ENCODE measurements around the gene FOXP2.

- TF ChIP-seq, protein P1, sequence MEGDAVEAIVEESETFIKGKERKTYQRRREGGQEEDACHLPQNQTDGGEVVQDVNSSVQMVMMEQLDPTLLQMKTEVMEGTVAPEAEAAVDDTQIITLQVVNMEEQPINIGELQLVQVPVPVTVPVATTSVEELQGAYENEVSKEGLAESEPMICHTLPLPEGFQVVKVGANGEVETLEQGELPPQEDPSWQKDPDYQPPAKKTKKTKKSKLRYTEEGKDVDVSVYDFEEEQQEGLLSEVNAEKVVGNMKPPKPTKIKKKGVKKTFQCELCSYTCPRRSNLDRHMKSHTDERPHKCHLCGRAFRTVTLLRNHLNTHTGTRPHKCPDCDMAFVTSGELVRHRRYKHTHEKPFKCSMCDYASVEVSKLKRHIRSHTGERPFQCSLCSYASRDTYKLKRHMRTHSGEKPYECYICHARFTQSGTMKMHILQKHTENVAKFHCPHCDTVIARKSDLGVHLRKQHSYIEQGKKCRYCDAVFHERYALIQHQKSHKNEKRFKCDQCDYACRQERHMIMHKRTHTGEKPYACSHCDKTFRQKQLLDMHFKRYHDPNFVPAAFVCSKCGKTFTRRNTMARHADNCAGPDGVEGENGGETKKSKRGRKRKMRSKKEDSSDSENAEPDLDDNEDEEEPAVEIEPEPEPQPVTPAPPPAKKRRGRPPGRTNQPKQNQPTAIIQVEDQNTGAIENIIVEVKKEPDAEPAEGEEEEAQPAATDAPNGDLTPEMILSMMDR (conservative IDR thresholded peaks at IDR 0.05; ENCODE audit: low read depth, low read length), result no peak
- no peak for TF ChIP-seq EZH2 (IDR thresholded peaks at IDR 0.05; ENCODE audit: low read length, unreplicated experiment)
Measured at GRCh38 chr7:114606100-114606499, 191.5 kb downstream of the FOXP2 start.
